HG03108 (cell line): ENCODE data around the gene IPO13.

Source experiments
- ATAC-seq: cut with Tn5 transposase; IDR thresholded peaks from one replicate; pipeline ENCODE4 v1.9.1; 2021; ENCODE audit warnings: moderate library complexity; ENCODE audit not compliant: unreplicated experiment

The IPO13 gene

GRCh38 chr1:43971336-43971980 lies 24.7 kb downstream of the IPO13 start:
- ATAC-seq: no peak

GRCh38 chr1:43973981-43974442 lies 27.3 kb downstream of the IPO13 start:
- ATAC-seq: no peak

GRCh38 chr1:43974443-43975248 lies 27.9 kb downstream of the IPO13 start, which contains the start of gene ATP6V0B:
TSS of gene ATP6V0B (plus strand) at chr1:43974960. CDS start at chr1:43975041, 81 bp downstream.
- peak; percentile 49 for ATAC-seq

GRCh38 chr1:43975249-43975961 lies 28.7 kb downstream of the IPO13 start:
- no peak for ATAC-seq

- no peak for ATAC-seq
These were observed 29.3 kb downstream of the IPO13 start for GRCh38 chr1:43976045-43976444.

GRCh38 chr1:43976890-43977289 lies 30.1 kb downstream of the IPO13 start:
- no peak for ATAC-seq

- ATAC-seq: no peak
These were observed 30.9 kb downstream of the IPO13 start for GRCh38 chr1:43977376-43978263.

- no peak for ATAC-seq
These were observed 31.5 kb downstream of the IPO13 start for GRCh38 chr1:43978264-43978550.

- no peak for ATAC-seq
These were observed 32.0 kb downstream of the IPO13 start, which contains the start of gene B4GALT2 for GRCh38 chr1:43978551-43979260. TSS of gene B4GALT2 (plus strand) at chr1:43979210. CDS start at chr1:43981161, 1,951 bp downstream.

GRCh38 chr1:43979261-43979527 lies 32.4 kb downstream of the IPO13 start:
- ATAC-seq: no peak

- ATAC-seq: no peak
These were observed 32.9 kb downstream of the IPO13 start for GRCh38 chr1:43979528-43980254.

GRCh38 chr1:43980255-43981134 lies 33.7 kb downstream of the IPO13 start:
- no peak for ATAC-seq

- ATAC-seq: no peak
These were observed 34.4 kb downstream of the IPO13 start for GRCh38 chr1:43981135-43981491.

GRCh38 chr1:43981636-43982035 lies 34.9 kb downstream of the IPO13 start:
- no peak for ATAC-seq

GRCh38 chr1:43982241-43982640 lies 35.5 kb downstream of the IPO13 start:
- ATAC-seq: no peak

- no peak for ATAC-seq
These were observed 36.1 kb downstream of the IPO13 start for GRCh38 chr1:43982808-43983207.

GRCh38 chr1:43983253-43983899 lies 36.6 kb downstream of the IPO13 start:
- no peak for ATAC-seq

GRCh38 chr1:43984855-43985254 lies 38.1 kb downstream of the IPO13 start:
- no peak for ATAC-seq
